Activated CD8-positive, alpha-beta memory T cell treated with anti-CD3 and anti-CD28 coated beads for 24 hours (primary cell): Measurements from ENCODE around the gene APLP1.
"Not testable (repeated sequence)": the region's sequence is repeated elsewhere in the genome, so short reads cannot be mapped to it uniquely, and the experiment has no call there.

Source experiments
- DNase-seq: peaks from one replicate; pipeline ENCODE4 v3.0.0-alpha.2; 2020

Gene APLP1

DNA sequence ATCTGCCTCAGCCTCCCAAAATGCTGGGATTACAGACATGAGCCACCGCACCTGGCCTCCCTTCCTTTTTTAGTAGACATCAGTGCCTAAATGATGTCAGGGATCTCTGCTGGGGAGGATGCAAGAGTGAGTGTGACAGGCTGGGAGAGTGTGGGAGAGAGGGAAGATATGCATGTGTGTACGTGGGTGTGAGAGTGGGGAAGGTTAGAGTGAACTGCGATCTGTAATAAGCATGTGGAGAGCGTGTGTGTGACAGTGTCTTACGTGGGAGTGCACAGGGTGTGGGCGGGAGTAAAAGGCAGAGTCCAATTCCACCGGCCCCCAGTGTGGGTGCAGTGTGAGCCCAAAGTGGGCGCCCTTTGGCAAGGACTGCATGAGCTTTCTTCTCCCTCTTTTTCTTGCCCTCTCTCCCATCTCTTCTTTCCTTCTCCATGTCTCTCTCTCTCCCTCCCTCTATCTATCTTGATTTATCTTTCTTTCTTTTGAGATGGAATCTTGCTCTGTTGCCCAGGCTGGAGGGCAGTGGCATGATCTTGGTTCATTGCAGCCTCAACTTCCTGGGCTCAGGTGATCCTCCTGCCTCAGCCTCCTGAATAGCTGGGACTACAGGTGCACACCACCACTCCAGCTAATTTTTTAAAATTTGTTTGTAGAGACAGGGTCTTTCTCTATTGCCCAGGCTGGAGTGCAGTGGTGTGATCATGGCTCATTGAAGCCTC lies 15.2 kb upstream of the APLP1 start:
- DNase-seq = no peak

DNA sequence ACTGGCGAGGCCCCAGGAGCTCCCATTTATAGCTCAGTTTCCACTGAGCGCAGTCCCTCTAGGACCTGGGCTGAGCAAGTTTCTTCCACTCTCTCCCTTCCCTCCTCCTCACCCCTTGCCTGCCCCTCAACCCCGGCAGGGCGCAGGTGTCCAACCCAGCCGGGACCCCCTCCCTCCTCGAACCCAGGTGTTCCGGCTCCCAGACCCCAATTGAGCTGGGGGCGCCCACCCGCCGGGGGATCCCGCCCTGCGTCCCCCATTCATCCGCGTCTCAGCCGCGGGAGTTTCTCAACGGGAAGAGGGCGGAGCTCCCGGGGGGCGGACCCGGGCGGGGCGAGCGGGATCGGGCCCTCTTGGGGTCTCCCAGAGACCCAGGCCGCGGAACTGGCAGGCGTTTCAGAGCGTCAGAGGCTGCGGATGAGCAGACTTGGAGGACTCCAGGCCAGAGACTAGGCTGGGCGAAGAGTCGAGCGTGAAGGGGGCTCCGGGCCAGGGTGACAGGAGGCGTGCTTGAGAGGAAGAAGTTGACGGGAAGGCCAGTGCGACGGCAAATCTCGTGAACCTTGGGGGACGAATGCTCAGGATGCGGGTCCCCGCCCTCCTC lies 11.7 kb upstream of the APLP1 start, which contains the start of gene KIRREL2:
KIRREL2 (plus strand) TSS at position 366 of the 604 bp plus-strand sequence; CDS start at position 575, 209 bp downstream.
- DNase-seq = peak; percentile 78

DNA sequence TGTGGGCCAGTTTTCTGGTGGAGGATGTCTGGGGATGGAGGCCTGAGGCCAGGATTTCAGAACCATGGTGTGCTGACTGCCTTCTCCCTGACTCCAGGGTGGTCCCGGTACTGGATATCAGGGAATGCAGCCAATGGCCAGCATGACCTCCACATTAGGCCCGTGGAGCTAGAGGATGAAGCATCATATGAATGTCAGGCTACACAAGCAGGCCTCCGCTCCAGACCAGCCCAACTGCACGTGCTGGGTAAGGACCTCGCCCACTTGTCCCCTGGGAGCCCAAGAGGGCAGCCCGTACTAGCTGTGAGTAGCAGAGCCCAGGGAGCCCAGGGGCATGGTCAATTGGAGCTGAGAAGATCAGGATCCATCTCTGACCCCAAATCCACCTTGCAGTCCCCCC lies 10.1 kb upstream of the APLP1 start:
- no peak for DNase-seq

DNA sequence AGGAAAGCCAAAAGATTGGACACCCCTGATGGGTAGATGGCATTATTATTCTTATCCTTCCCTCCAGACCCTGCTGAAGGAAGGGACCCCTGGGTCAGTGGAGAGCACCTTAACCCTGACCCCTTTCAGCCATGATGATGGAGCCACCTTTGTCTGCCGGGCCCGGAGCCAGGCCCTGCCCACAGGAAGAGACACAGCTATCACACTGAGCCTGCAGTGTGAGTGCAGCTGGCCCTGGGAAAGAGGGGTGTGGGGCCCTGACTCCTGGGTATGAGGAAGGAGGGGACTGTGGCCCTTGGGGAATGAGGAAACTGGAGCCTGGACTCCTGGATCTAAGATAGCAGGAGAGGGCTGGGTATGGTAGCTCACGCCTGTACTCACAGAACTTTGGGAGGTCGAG lies 9.0 kb upstream of the APLP1 start:
- DNase-seq = no peak

DNA sequence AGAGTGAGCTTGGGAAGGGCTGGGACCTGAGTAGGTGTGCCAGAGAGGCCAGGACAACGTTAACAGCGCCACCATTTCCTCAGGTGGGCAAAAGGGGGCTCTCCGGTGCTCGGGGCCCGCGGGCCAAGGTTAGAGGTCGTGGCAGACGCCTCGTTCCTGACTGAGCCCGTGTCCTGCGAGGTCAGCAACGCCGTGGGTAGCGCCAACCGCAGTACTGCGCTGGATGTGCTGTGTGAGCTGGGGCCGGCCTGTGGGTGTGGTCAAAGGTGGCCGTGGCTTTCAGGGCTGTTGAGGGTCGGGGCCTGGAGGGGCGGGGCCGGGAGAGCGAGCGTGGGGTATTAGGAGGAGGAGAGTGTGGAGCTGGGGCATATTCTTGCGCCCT lies 7.9 kb upstream of the APLP1 start:
- DNase-seq = no peak

DNA sequence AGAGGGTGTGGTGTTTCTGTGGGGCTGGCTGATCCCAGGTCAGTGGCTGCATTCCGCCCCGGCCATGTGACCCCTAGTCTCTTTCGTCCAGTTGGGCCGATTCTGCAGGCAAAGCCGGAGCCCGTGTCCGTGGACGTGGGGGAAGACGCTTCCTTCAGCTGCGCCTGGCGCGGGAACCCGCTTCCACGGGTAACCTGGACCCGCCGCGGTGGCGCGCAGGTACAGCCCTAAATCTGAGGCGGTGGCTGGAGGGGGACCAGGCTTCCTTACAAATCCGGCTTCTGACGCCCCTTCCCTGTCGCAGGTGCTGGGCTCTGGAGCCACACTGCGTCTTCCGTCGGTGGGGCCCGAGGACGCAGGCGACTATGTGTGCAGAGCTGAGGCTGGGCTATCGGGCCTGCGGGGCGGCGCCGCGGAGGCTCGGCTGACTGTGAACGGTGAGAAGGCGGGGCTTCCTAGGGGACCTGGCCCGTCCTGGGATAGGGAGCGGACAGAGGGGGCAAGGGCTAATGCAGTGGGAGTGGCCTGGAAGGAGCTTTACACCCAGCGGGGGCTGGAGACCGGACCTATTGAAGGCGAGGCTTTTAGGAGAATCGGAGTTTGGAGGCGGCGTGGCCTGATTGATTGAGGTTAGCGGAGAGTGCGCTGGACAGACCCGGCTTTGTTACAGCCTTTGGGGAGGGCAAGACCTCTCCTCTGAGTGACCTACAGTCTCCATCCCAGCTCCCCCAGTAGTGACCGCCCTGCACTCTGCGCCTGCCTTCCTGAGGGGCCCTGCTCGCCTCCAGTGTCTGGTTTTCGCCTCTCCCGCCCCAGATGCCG lies 7.3 kb upstream of the APLP1 start:
- DNase-seq = no peak

DNA sequence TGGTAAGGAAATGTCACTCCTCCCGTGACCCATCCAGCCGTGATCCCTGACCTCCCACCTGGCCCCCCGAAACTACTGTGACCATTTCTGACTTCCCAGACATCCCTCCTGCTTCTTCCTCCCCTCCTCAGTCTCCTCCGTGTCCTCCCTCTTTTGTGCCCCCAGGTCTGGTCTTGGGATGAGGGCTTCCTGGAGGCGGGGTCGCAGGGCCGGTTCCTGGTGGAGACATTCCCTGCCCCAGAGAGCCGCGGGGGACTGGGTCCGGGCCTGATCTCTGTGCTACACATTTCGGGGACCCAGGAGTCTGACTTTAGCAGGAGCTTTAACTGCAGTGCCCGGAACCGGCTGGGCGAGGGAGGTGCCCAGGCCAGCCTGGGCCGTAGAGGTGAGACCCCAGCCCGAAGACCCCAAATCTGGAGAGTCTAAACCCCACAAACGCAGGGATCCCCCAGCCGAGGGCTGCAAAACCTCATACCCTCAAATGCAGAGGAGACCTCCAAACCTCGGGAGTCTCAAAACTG lies 6.7 kb upstream of the APLP1 start:
- no peak for DNase-seq

DNA sequence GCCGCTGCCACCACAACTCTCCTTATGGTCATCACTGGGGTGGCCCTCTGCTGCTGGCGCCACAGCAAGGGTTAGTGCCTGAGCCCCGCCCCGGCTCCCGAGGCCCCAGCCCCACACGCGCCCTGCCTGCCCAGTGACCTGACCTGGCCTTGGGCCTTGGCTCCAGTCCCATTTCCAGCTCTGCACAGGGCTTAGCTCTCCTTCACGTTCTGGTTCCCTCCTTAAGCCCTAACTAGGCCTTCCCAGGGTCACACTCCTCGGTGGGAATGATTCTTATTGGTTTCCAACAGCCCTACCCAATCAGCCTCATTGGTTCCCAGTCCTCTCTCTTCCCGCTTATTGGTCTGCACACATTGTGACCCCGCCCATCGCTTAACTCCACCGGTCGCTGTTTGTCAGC lies 5.8 kb upstream of the APLP1 start:
- DNase-seq = no peak

DNA sequence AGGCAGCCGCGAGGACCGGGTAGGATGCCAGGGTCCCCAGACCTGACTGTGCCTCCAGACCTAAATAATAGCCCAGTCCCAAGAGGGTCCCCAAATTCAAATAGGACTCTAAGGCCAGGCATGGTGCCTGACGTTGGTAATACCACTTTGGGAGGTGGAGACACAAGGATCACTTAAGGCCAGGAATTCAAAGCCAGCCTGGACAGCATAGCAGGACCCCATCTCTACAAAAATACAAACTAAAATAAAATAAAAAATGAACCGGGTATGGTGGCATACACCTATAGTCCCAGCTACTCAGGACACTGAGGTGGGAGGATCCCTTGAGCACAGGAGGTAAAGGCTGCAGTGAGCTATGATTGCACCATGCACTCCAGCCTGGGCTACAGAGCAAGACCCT lies 5.4 kb upstream of the APLP1 start:
- no peak for DNase-seq

DNA sequence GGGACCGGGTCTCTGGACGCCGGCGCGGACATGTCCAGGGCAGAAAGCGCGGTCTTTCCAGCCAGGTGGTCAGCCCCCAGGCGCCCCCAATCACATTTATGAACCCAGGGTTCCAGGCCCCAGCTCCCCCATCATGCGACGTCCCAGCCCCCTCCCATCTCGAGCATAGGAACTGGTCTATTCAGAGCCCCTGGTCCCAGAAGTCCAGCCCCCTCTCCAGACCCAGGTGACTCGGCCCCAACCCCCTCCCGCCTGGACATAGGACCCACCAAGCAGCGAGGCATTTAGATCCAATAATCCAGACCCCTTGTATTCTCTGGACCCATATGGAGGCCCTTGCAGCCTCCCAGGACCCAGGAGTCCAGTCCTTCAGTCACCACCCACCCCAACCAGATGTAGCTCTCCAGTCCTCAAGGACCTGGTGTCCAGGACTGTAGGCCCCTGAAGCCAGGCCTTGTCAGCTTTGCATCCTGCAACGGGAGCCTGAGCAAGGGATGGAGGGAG lies 501 bp downstream of the APLP1 start:
- no peak for DNase-seq

DNA sequence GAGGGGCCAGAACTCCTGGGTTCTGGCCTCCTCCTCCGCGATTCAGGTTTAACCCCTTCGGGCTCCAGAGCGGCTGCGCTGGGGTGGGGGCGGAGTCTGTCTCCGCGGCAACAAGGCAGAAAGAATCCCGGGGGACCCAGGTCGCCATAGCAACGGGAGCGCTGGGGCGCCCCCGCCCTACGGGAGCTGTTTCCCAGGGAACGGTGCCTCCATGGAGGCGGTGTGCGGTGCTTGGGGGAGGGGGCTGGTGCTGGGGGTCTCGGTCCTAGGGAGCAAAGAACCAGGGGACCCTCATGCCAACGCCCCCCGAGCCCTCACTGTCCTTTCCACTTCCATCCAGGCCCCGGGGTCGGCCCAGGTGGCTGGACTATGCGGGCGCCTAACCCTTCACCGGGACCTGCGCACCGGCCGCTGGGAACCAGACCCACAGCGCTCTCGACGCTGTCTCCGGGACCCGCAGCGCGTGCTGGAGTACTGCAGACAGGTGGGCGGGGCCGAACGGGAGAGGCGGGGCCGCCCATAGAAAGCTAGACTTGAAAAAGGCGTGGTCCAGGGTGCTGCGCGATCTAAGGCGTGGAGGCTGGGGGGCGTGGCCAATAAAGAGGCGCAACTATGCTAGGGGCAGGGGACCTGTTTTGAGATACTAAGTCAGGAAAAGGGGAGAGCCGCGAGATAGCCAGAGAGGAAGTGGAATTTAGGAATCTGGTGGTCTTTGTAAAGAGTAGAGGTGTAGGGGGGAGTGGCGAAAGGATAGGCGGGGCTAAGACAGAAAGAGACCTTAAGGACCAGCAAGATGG lies 1.2 kb downstream of the APLP1 start:
- DNase-seq = peak; percentile 87

DNA sequence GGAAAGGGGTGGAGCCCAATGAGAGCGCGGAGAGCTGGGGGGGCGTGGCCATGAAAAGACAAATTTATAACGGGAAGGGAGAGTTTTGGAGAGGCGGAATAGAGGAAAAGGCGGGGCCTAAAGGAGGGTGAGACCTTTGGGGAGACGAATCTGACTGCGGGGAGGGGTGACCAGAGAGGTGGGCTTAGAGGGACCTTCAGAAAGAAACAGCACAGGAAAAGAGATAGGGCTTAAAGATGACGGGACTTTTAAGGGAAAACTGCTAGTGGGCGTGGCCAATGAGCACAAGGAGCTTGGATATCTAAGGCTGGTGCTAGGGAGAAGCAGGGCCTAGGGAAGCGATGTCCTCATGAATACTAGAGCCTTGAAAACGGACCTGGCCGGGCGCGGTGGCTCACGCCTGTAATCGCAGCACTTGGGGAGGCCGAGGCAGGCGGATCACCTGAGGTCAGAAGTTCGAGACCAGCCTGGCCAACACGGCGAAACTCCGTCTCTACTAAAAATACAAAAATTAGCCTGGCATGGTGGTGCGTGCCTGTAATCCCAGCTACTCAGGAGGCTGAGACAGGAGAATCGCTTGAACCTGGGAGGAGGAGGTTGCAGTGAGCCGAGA lies 1.9 kb downstream of the APLP1 start:
- not testable (repeated sequence) for DNase-seq

DNA sequence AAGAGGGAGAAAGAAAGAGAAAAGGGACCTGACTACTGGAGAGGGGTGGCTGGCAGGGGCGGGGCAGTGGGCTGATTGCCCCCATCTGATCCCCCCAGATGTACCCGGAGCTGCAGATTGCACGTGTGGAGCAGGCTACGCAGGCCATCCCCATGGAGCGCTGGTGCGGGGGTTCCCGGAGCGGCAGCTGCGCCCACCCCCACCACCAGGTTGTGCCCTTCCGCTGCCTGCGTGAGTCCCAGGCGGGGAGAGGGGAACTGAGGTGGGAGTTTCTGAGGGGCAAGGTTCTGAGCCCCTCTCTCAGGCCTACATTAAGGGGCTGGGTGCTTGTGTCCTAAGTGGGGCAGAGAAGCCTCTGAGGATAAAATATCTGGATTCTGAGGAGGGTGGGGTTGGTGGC lies 2.4 kb downstream of the APLP1 start:
- no peak for DNase-seq

DNA sequence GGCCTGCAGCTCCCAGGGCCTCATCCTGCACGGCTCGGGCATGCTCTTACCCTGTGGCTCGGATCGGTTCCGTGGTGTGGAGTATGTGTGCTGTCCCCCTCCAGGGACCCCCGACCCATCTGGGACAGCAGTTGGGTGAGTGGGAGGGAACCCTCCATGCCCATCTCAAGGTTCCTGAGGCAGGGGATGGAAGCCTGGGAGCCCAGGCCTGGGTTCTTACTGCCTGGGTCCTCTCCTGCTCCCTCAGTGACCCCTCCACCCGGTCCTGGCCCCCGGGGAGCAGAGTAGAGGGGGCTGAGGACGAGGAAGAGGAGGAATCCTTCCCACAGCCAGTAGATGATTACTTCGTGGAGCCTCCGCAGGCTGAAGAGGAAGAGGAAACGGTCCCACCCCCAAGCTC lies 3.2 kb downstream of the APLP1 start:
- no peak for DNase-seq

DNA sequence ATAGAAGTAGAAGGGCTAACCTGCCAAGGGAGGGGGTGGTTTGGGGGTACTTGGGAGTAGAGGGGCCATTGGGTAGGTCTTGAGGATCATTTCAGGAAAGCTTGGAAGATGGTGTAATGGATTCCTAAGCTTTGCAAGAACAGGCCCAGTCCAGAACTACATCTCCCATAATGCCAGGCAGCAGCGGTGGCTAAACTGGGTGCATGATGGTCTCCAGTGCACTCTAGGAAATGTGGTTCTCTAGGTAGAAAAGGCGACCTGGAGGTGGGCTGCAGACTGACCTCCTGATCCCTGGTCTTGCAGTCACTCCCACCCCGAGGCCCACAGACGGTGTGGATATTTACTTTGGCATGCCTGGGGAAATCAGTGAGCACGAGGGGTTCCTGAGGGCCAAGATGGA lies 3.8 kb downstream of the APLP1 start:
- DNase-seq = no peak

DNA sequence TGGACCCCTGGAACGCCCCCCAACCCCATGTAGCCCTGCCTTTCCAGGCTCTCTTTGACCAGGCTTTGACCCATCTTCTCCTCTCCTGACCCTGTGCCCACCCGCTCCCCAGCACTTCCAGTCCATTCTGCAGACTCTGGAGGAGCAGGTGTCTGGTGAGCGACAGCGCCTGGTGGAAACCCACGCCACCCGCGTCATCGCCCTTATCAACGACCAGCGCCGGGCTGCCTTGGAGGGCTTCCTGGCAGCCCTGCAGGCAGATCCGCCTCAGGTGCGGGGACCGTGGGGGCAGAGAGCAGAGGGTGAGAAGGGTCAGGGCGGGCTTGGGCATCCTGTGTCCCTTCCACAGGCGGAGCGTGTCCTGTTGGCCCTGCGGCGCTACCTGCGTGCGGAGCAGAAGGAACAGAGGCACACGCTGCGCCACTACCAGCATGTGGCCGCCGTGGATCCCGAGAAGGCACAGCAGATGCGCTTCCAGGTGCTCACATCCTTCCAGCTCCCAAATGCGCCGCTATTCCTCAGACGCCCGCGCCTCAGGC lies 6.1 kb downstream of the APLP1 start:
- DNase-seq = no peak

DNA sequence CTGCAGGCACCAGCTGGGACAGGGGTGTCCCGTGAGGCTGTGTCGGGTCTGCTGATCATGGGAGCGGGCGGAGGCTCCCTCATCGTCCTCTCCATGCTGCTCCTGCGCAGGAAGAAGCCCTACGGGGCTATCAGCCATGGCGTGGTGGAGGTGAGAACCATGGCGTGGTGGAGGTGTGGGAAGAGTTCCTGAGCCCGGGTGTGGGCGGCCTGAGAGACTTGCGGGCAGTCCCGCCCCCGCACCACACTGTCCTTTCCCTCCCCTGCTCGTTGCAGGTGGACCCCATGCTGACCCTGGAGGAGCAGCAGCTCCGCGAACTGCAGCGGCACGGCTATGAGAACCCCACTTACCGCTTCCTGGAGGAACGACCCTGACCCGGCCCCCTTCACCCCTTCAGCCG lies 10.7 kb downstream of the APLP1 start:
- DNase-seq = no peak

DNA sequence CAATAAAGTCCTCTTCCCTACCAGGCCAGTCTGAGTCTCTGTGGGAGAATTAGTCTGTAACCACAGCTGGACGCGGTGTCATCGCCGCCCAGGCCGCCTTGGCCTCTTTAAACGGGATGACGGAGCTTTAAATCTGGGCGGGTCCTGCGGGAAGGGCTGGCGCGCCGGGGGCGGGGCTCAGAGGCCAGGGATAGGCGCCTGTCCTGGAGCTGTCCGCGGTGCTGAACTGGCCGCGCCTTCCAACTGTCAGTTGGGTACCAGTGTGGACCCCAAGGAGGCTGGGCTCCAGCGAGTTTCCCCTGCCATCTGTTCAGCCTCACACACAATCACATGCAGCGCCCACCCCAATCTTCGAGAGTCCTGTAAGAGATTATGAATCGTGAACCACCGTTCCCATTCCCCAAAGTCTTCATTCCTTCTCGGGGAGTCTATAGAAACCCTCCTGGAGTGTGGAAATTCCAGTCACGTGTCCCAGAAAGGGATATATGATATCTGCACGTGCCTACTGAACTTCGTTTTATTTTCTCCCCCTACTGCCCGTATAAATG lies 11.5 kb downstream of the APLP1 start:
- peak; percentile 90 for DNase-seq

DNA sequence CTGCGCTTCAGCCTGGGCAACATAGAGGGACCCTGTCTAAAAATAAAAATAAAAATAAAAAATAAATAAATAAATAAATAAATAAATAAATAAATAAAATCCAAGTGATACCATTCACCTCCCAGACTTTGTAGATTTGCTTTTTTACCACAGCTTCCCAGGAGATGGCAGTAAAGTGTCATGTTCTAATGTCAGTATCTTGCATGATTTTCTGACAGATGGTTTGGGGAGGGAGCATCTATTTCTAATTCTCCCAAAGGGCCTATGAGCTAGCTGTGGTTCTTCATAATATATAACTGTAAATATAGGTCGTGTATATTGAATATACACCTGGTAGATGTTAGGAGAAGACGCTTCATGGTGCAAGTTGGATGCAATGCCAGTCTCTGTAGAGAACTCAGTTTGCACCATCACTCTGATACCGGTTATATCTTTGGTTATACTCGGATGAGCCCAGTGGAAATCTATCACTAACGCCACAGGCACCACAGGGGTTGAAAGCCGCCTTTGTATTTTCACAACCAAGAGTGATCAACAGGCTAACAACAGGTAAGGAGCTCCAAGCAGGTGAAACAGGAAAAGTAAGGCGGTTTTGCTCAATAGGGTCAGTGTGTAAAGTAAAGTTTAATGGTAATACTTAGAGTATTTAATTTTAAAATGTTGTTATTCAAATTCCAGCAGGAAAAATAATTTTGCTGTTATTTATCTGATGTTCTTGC lies 13.9 kb downstream of the APLP1 start:
- DNase-seq = no peak

DNA sequence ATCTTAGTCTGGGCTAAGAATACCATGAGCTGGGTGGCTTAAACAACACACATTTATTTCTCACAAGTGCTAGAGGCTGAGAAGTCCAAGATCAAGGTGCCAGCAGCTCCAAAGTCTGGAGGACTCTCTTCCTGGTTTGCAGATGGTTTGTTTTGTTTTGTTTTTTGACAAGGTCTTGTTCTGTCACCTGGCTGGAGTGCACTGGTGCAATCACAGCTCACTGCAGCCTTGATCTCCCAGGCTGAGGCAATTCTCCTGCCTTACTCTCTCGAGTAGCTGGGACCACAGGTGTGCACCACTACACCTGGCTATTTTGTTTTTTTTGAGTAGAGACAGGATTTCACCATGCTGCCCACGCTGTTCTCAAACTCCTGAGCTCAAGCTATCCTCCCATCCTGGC lies 15.5 kb downstream of the APLP1 start:
- no peak for DNase-seq

DNA sequence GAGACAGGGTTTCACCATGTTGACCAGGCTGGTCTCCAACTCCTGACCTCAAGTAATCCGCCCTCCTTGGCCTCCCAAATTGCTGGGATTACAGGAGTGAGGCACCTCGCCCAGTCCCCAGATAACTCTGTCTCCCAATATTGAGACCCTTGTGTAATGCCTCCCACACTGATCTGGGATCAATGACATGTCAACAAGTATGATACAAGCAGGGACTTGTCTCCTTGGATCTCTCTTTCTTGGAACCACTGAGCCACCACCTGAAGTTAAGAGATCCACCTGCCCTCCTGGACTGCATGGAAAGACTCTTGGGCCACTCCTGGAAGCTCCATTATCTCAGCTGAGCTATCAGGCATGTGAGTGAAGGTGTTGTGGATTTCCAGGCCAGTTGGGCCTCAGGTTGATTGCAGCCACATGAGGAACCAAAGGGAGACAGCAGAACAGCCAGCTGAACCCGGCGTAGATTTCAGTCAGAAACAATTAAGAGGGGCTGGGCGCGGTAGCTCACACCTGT lies 16.9 kb downstream of the APLP1 start:
- no peak for DNase-seq
